WTC11 (cell line): ENCODE results near the gene PTPRT. TPM values are rescaled to one million over a fixed set of nuclear protein-coding genes. Genes with fewer than 3 reads are reported as not detected.

Experiments used
- ATAC-seq: fragments of 200-7000 bp; cut with Tn5 transposase; 2 replicates; pipeline ENCODE4 v1.10.0; 2021; ENCODE audit warnings: mild to moderate bottlenecking, moderate library complexity
- Bru-seq: library from RNA; stranded (reverse); fragments of 400-500 nt; gene quantifications from one replicate; lab custom pipeline; 2021; lab: Mats Ljungman, UMichigan
- CTCF ChIA-PET: fragments of 300-600 bp; sonication (Branson Sonifier 250); formaldehyde crosslinking; loops from one replicate; lab custom pipeline; 2021; ENCODE audit warnings: antibody characterized with exemption; lab: Charles Lee
- POLR2A ChIA-PET: fragments of 350-600 bp; sonication (Branson Sonifier 250); formaldehyde crosslinking; loops from one replicate; lab custom pipeline; 2021; ENCODE audit warnings: antibody characterized with exemption; lab: Charles Lee
- DNase-seq: peaks from one replicate; pipeline ENCODE4 v3.0.0; 2021; ENCODE audit warnings: low spot score
- H3K27ac Mint-ChIP-seq: 2 replicates; pipeline ENCODE4 v1.8.0; 2021; ENCODE audit warnings: mixed read lengths
- H3K27me3 Mint-ChIP-seq: 2 replicates; pipeline ENCODE4 v1.8.0; 2021; ENCODE audit warnings: low read depth, mild to moderate bottlenecking, moderate library complexity, mixed read lengths
- H3K36me3 Mint-ChIP-seq: 2 replicates; pipeline ENCODE4 v1.8.0; 2021; ENCODE audit warnings: mixed read lengths
- H3K4me1 Mint-ChIP-seq: 2 replicates; pipeline ENCODE4 v1.8.0; 2022; ENCODE audit warnings: mixed read lengths
- H3K4me3 Mint-ChIP-seq: 2 replicates; pipeline ENCODE4 v1.8.0; 2021; ENCODE audit warnings: mild to moderate bottlenecking, moderate library complexity, mixed read lengths
- H3K9me3 Mint-ChIP-seq: 2 replicates; pipeline ENCODE4 v1.8.0; 2021; ENCODE audit warnings: mixed read lengths
- ATF1 ChIP-seq: sonication (generic); formaldehyde crosslinking; IDR thresholded peaks from 2 replicates; pipeline ENCODE4 v1.8.1; 2023; ENCODE audit warnings: mild to moderate bottlenecking, moderate library complexity, missing genetic modification reagents
- ATF3 ChIP-seq: sonication (generic); formaldehyde crosslinking; conservative IDR thresholded peaks from 2 replicates; pipeline ENCODE4 v1.8.1; 2022; ENCODE audit warnings: mild to moderate bottlenecking, missing genetic modification reagents
- CTCF ChIP-seq: fragments of 200-600 bp; IDR thresholded peaks from 2 replicates; pipeline ENCODE4 v1.8.0; 2022; ENCODE audit warnings: antibody characterized with exemption
- ETV6 ChIP-seq: sonication (generic); formaldehyde crosslinking; IDR thresholded peaks from 2 replicates; pipeline ENCODE4 v1.8.1; 2022; ENCODE audit warnings: mild to moderate bottlenecking, missing genetic modification reagents
- FOXP1 ChIP-seq: sonication (generic); formaldehyde crosslinking; IDR thresholded peaks from 2 replicates; pipeline ENCODE4 v1.8.0; 2022; ENCODE audit warnings: missing genetic modification reagents, mild to moderate bottlenecking, moderate library complexity, borderline replicate concordance
- GABPB1 ChIP-seq: sonication (generic); formaldehyde crosslinking; IDR thresholded peaks from 2 replicates; pipeline ENCODE4 v1.8.1; 2023; ENCODE audit warnings: mild to moderate bottlenecking, missing genetic modification reagents
- IRF2 ChIP-seq: sonication (generic); formaldehyde crosslinking; IDR thresholded peaks from 2 replicates; pipeline ENCODE4 v1.8.0; 2022; ENCODE audit warnings: low read depth, missing genetic modification reagents, borderline replicate concordance
- NFYB ChIP-seq: sonication (generic); formaldehyde crosslinking; conservative IDR thresholded peaks from 2 replicates; pipeline ENCODE4 v1.8.0; 2022; ENCODE audit warnings: low read depth, missing genetic modification reagents
- NR1H2 ChIP-seq: sonication (generic); formaldehyde crosslinking; IDR thresholded peaks from 2 replicates; pipeline ENCODE4 v1.9.0; 2021; ENCODE audit warnings: mild to moderate bottlenecking, moderate library complexity, missing genetic modification reagents
- STAT6 ChIP-seq: sonication (generic); formaldehyde crosslinking; conservative IDR thresholded peaks from 2 replicates; pipeline ENCODE4 v1.8.1; 2023; ENCODE audit warnings: mild to moderate bottlenecking, low read depth, missing genetic modification reagents, moderate library complexity
- TP53 ChIP-seq: sonication (generic); formaldehyde crosslinking; IDR thresholded peaks from 2 replicates; pipeline ENCODE4 v1.8.1; 2023; ENCODE audit warnings: mild to moderate bottlenecking, missing genetic modification reagents
- USF1 ChIP-seq: sonication (generic); formaldehyde crosslinking; IDR thresholded peaks from 2 replicates; pipeline ENCODE4 v1.8.0; 2022; ENCODE audit warnings: mild to moderate bottlenecking, missing genetic modification reagents
- USF2 ChIP-seq: sonication (generic); formaldehyde crosslinking; IDR thresholded peaks from 2 replicates; pipeline ENCODE4 v1.8.1; 2023; ENCODE audit warnings: mild to moderate bottlenecking, missing genetic modification reagents, moderate library complexity
- ZBTB43 ChIP-seq: sonication (generic); formaldehyde crosslinking; IDR thresholded peaks from 2 replicates; pipeline ENCODE4 v1.8.1; 2023; ENCODE audit warnings: mild to moderate bottlenecking, missing genetic modification reagents
- ZNF532 ChIP-seq: fragments of 250-450 bp; sonication (Bioruptor Pico); IDR thresholded peaks from 2 replicates; pipeline ENCODE4 v1.9.0; 2021; ENCODE audit warnings: mild to moderate bottlenecking, borderline replicate concordance
- ZNF671 ChIP-seq: fragments of 250-450 bp; sonication (Bioruptor Pico); IDR thresholded peaks from 2 replicates; pipeline ENCODE4 v1.8.0; 2021; ENCODE audit warnings: mild to moderate bottlenecking
- long read RNA-seq, 3 experiments: library from RNA in 1 of 3; library from capped mRNA in 1 of 3; library from polyadenylated mRNA in 1 of 3; unstranded in 2 of 3; stranded (forward) in 1 of 3; transcript quantifications; one replicate each; pipeline ENCODE4 v2.0.0, GENCODE V29; 2021
- total RNA-seq: library from RNA; stranded (reverse); gene quantifications from 3 replicates; pipeline ENCODE4 v1.2.3, GENCODE V29; 2021

Gene PTPRT
- total RNA-seq = 0.89 to 1.1 TPM (median 1.0 TPM) in 3 replicates
- Bru-seq, nascent RNA = percentile 23 among the genes with signal in this experiment
- long read RNA-seq, experiment 1, partial matches to known transcripts = 0 of 3 reads
- long read RNA-seq, experiment 1, other reads (novel, unspliced or antisense) = 3 of 3 reads
- long read RNA-seq, experiment 2, partial matches to known transcripts = 0 of 1 reads
- long read RNA-seq, experiment 2, other reads (novel, unspliced or antisense) = 1 of 1 reads
- long read RNA-seq, experiment 3 = 0 reads

GRCh38 chr20:43189554-43190331 lies at the start of gene PTPRT:
TSS of gene PTPRT (minus strand) at chr20:43189906. CDS start at chr20:43189733, 173 bp downstream.
- ATAC-seq = peak; percentile 45
- POLR2A ChIA-PET = interaction anchor here (0.6 kb wide), 1 partner anchor 41 kb away, joined by 3 read pairs; no protein-coding TSS in a partner anchor
- CTCF ChIA-PET = interaction anchor here (0.6 to 2.3 kb wide), 8 partner anchors 9 to 215 kb away, joined by 3 to 9 read pairs (median 5); no protein-coding TSS in a partner anchor
- Mint-ChIP-seq H3K27me3 (peaks cover 52% of the 10 kb centered on the region), H3K27ac (no peak within 1 kb of the TSS), H3K4me1 (peaks cover 14% of the 10 kb centered on the region), H3K9me3 (no peaks in the 10 kb centered on the region), H3K4me3 (peak within 1 kb of the TSS; percentile 77), H3K36me3 (no peaks in the 10 kb centered on the region)
- TF ChIP-seq CTCF (no peak), FOXP1 (CRISPR knock-in tag) (peak; percentile 21; the same call in 1 of the 2 replicates), ZBTB43 (CRISPR knock-in tag) (0 out of 2 replicates have a peak, but pooled peaks have one; percentile 36)
- DNase-seq = peak; percentile 41

GRCh38 chr20:43238833-43239232 lies 49.1 kb upstream of the PTPRT start:
- Mint-ChIP-seq H3K4me3 (no peak overlapping the region), H3K4me1 (peaks cover 18% of the 10 kb centered on the region), H3K36me3 (no peaks in the 10 kb centered on the region), H3K27me3 (peaks cover 25% of the 10 kb centered on the region), H3K9me3 (peaks cover 11% of the 10 kb centered on the region), H3K27ac (no peak overlapping the region)
- CTCF ChIA-PET = interaction anchor here (0.6 to 1.1 kb wide), 3 partner anchors 33 to 152 kb away, joined by 3 read pairs; no protein-coding TSS in a partner anchor
- no peak for TF ChIP-seq ZNF671 (CRISPR knock-in tag)
- TF ChIP-seq USF2 = peak; percentile 94
- no peak for TF ChIP-seq ETV6 (CRISPR knock-in tag)
- TF ChIP-seq USF1 (CRISPR knock-in tag) = peak; percentile 92
- TF ChIP-seq GABPB1 (CRISPR knock-in tag) = no peak
- TF ChIP-seq NFYB (CRISPR knock-in tag) = peak; percentile 49; the same call in 1 of the 2 replicates
- ATAC-seq (peak; percentile 86), DNase-seq (peak; percentile 15)
- POLR2A ChIA-PET = no interaction called here

GRCh38 chr20:43238266-43238665 lies 48.6 kb upstream of the PTPRT start:
- Mint-ChIP-seq H3K4me3 (no peak overlapping the region), H3K36me3 (no peaks in the 10 kb centered on the region), H3K27ac (no peak overlapping the region), H3K4me1 (peaks cover 14% of the 10 kb centered on the region), H3K27me3 (peaks cover 25% of the 10 kb centered on the region), H3K9me3 (peaks cover 11% of the 10 kb centered on the region)
- CTCF ChIA-PET = interaction anchor here (0.6 to 1.1 kb wide), 4 partner anchors 33 to 754 kb away, joined by 3 read pairs; no protein-coding TSS in a partner anchor
- no peak for DNase-seq
- peak; percentile 34 for ATAC-seq
- POLR2A ChIA-PET = no interaction called here
- TF ChIP-seq TP53 (CRISPR knock-in tag) (no peak), ZNF532 (no peak), IRF2 (CRISPR knock-in tag) (no peak), NR1H2 (CRISPR knock-in tag) (no peak), ATF1 (CRISPR knock-in tag) (no peak), STAT6 (no peak), ATF3 (CRISPR knock-in tag) (no peak)
